ENCODE measurements around the gene ANO5. TPM values are rescaled to one million over a fixed set of nuclear protein-coding genes. Genes with fewer than 3 reads are reported as not detected.

ANO5 gene
- polyA plus RNA-seq, 6 donors from 2014 or later: 0.29 TPM; not detected in 5

- Mint-ChIP-seq H3K36me3 (no peaks in the 10 kb centered on the region), H3K9me3 (no peaks in the 10 kb centered on the region), H3K27ac (no peak overlapping the region), H3K27me3 (peaks cover 4 to 5% (median 5%) of the 10 kb centered on the region in 3 donors), H3K4me1 (no peaks in the 10 kb centered on the region), H3K4me3 (no peak overlapping the region)
- no peak for ATAC-seq (ENCODE audit: low read depth in 2 of 2)
- no peak for DNase-seq
These were observed 124.8 kb downstream of the ANO5 start for GRCh38 chr11:22317656-22318055.

- no peak for DNase-seq
- H3K36me3 Mint-ChIP-seq: no peaks in the 10 kb centered on the region
These were observed 138.9 kb downstream of the ANO5 start for GRCh38 chr11:22331771-22332170.

More at GRCh38 chr11:22331771-22332170, 138.9 kb downstream of the ANO5 start:
- H3K9me3 Mint-ChIP-seq: no peaks in the 10 kb centered on the region
- H3K4me1 Mint-ChIP-seq: no peaks in the 10 kb centered on the region
- H3K27me3 Mint-ChIP-seq: peaks cover 3 to 19% (median 7%) of the 10 kb centered on the region in 3 donors
- H3K4me3 Mint-ChIP-seq: no peak overlapping the region
- no peak for ATAC-seq (ENCODE audit: low read depth in 2 of 2)
- H3K27ac Mint-ChIP-seq: no peak overlapping the region

Other genes with a start within 250 kb of the ANO5 start
- gene SLC17A6, start 145.3 kb downstream of the ANO5 start, polyA plus RNA-seq (ENCODE audit: low read depth in 6 of 6): not detected